HepG2 (cell line): Measurements from ENCODE around the gene ASPHD1. TPM values are rescaled to one million over a fixed set of nuclear protein-coding genes. Genes with fewer than 3 reads are reported as not detected.
A peak's percentile ranks its signal among the peaks of the same experiment; 100 is the strongest.

Experiments used
- FOXA1 ChIP-seq, 2 experiments: fragments of 450-650 bp in 1 of 2; sonication (generic) in 1 of 2; formaldehyde crosslinking in 1 of 2; IDR thresholded peaks; 2 replicates each; pipeline versions ENCODE4 v1.4.0 to v1.6.1; 2016 to 2020; ENCODE audit warnings: missing genetic modification reagents in 1 of 2
- IKZF5 ChIP-seq: IDR thresholded peaks from 2 replicates; pipeline ENCODE4 v1.6.1; 2018; ENCODE audit warnings: missing genetic modification reagents, mild to moderate bottlenecking, missing compliant biosample characterization
- KLF15 ChIP-seq: sonication (generic); formaldehyde crosslinking; IDR thresholded peaks from 2 replicates; pipeline ENCODE4 v1.8.1; 2023; ENCODE audit warnings: borderline replicate concordance, mild to moderate bottlenecking, inconsistent platforms, missing genetic modification reagents, mixed read lengths
- THAP8 ChIP-seq: sonication (generic); formaldehyde crosslinking; IDR thresholded peaks from 2 replicates; pipeline ENCODE4 v1.5.1; 2020; ENCODE audit warnings: missing genetic modification reagents, mild to moderate bottlenecking, borderline replicate concordance
- ZFY ChIP-seq: sonication (generic); formaldehyde crosslinking; IDR thresholded peaks from 2 replicates; pipeline ENCODE4 v1.4.0; 2020; ENCODE audit warnings: missing genetic modification reagents
- ZNF124 ChIP-seq: sonication (generic); formaldehyde crosslinking; IDR thresholded peaks from 2 replicates; pipeline ENCODE4 v1.4.0; 2020; ENCODE audit warnings: missing genetic modification reagents
- ZNF142 ChIP-seq: sonication (generic); formaldehyde crosslinking; IDR thresholded peaks from 2 replicates; pipeline ENCODE4 v1.4.0; 2020; ENCODE audit warnings: missing genetic modification reagents
- ZNF224 ChIP-seq: sonication (generic); formaldehyde crosslinking; IDR thresholded peaks from 2 replicates; pipeline ENCODE4 v1.5.0; 2020; ENCODE audit warnings: mild to moderate bottlenecking, missing genetic modification reagents
- ZNF451 ChIP-seq: sonication (generic); formaldehyde crosslinking; IDR thresholded peaks from 2 replicates; pipeline ENCODE4 v1.5.0; 2020; ENCODE audit warnings: mild to moderate bottlenecking, missing genetic modification reagents
- ZNF652 ChIP-seq: IDR thresholded peaks from 2 replicates; pipeline ENCODE4 v1.6.1; 2016; ENCODE audit warnings: low read depth, borderline replicate concordance
- ZNF768 ChIP-seq: sonication (generic); formaldehyde crosslinking; IDR thresholded peaks from 2 replicates; pipeline ENCODE4 v1.4.0; 2020; ENCODE audit warnings: missing genetic modification reagents
- ZZZ3 ChIP-seq: sonication (generic); formaldehyde crosslinking; IDR thresholded peaks from 2 replicates; pipeline ENCODE4 v1.4.0; 2020; ENCODE audit warnings: missing genetic modification reagents, mild to moderate bottlenecking, borderline replicate concordance
- polyA plus RNA-seq, 8 experiments: library from polyadenylated mRNA; depleted of rRNA in 3 of 8; stranded (reverse) in 7 of 8; unstranded in 1 of 8; fragments of >200 nt; fragmentation: Illumina TruSeq in 4 of 8; extraction: Trizol in 4 of 8; gene quantifications; 2 replicates each; pipeline versions ENCODE4 v1.2.1 to v1.2.3, GENCODE V29; 2011 to 2016; ENCODE audit warnings: low read depth in 4 of 8, missing spikeins in 1 of 8, mixed read lengths in 1 of 8; ENCODE audit not compliant: insufficient read depth in 1 of 8
- total RNA-seq, 5 experiments: library from RNA; depleted of rRNA; stranded (reverse); fragments of >200 nt; fragmentation: Illumina TruSeq; extraction: Trizol; gene quantifications; 2 replicates each; pipeline ENCODE4 v1.2.3, GENCODE V29; 2016; ENCODE audit warnings: low read depth in 1 of 5
- TF ChIP-seq, protein P1 (sequence below): sonication (generic); formaldehyde crosslinking; IDR thresholded peaks from 2 replicates; pipeline ENCODE4 v1.4.0; 2020; ENCODE audit warnings: missing genetic modification reagents; ENCODE audit errors: not compliant biosample characterization
- TF ChIP-seq, protein P2 (sequence below): sonication (generic); formaldehyde crosslinking; IDR thresholded peaks from 2 replicates; pipeline ENCODE4 v1.4.0; 2020; ENCODE audit warnings: missing genetic modification reagents
- TF ChIP-seq, protein P3 (sequence below): sonication (generic); formaldehyde crosslinking; conservative IDR thresholded peaks from 2 replicates; pipeline ENCODE4 v1.8.0; 2022; ENCODE audit warnings: mild to moderate bottlenecking, moderate library complexity, missing genetic modification reagents

Gene ASPHD1
- total and polyA plus RNA-seq, 2 of the 13 experiments (the other 11 are each of a cell fraction or from before 2014, with no cell fraction given): 13.1 to 19.7 TPM

GRCh38 chr16:29862884-29863668, 37.2 kb upstream of the ASPHD1 start, which contains the start of gene CDIPT (continued):
- no peak for TF ChIP-seq FOXA1 (IDR thresholded peaks at IDR 0.05)
- peak; percentile 24; the same call in 1 of the 2 replicates for TF ChIP-seq FOXA1 (CRISPR knock-in tag; IDR thresholded peaks at IDR 0.05)
- peak; percentile 58; the same call in 1 of the 2 replicates for TF ChIP-seq ZNF652 (CRISPR knock-in tag)
- TF ChIP-seq, protein P1, sequence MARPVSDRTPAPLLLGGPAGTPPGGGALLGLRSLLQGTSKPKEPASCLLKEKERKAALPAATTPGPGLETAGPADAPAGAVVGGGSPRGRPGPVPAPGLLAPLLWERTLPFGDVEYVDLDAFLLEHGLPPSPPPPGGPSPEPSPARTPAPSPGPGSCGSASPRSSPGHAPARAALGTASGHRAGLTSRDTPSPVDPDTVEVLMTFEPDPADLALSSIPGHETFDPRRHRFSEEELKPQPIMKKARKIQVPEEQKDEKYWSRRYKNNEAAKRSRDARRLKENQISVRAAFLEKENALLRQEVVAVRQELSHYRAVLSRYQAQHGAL (CRISPR knock-in tag): no peak
- 0 out of 2 replicates have a peak, but pooled peaks have one; percentile 85 for TF ChIP-seq ZZZ3 (CRISPR knock-in tag)
- no peak for TF ChIP-seq THAP8
- TF ChIP-seq, protein P2, sequence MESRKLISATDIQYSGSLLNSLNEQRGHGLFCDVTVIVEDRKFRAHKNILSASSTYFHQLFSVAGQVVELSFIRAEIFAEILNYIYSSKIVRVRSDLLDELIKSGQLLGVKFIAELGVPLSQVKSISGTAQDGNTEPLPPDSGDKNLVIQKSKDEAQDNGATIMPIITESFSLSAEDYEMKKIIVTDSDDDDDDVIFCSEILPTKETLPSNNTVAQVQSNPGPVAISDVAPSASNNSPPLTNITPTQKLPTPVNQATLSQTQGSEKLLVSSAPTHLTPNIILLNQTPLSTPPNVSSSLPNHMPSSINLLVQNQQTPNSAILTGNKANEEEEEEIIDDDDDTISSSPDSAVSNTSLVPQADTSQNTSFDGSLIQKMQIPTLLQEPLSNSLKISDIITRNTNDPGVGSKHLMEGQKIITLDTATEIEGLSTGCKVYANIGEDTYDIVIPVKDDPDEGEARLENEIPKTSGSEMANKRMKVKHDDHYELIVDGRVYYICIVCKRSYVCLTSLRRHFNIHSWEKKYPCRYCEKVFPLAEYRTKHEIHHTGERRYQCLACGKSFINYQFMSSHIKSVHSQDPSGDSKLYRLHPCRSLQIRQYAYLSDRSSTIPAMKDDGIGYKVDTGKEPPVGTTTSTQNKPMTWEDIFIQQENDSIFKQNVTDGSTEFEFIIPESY (CRISPR knock-in tag): peak; percentile 89
- TF ChIP-seq ZNF451: no peak; the same call in none of the 2 replicates
- peak; percentile 95 for TF ChIP-seq IKZF5 (CRISPR knock-in tag)
- TF ChIP-seq, protein P3, sequence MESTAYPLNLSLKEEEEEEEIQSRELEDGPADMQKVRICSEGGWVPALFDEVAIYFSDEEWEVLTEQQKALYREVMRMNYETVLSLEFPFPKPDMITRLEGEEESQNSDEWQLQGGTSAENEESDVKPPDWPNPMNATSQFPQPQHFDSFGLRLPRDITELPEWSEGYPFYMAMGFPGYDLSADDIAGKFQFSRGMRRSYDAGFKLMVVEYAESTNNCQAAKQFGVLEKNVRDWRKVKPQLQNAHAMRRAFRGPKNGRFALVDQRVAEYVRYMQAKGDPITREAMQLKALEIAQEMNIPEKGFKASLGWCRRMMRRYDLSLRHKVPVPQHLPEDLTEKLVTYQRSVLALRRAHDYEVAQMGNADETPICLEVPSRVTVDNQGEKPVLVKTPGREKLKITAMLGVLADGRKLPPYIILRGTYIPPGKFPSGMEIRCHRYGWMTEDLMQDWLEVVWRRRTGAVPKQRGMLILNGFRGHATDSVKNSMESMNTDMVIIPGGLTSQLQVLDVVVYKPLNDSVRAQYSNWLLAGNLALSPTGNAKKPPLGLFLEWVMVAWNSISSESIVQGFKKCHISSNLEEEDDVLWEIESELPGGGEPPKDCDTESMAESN (CRISPR knock-in tag): peak; percentile 70; the same call in 1 of the 2 replicates
- no peak for TF ChIP-seq ZNF224
- peak; percentile 92 for TF ChIP-seq ZFY (CRISPR knock-in tag)
- peak; percentile 64; the same call in 1 of the 2 replicates for TF ChIP-seq ZNF142
- no peak for TF ChIP-seq KLF15 (CRISPR knock-in tag)
- peak; percentile 50; the same call in 1 of the 2 replicates for TF ChIP-seq ZNF768 (CRISPR knock-in tag)
- TF ChIP-seq ZNF124 (CRISPR knock-in tag): peak; percentile 92
